Memory B cell (primary cell): Measurements from ENCODE around the gene RASA3.
"Not testable (repeated sequence)": the region's sequence is repeated elsewhere in the genome, so short reads cannot be mapped to it uniquely, and the experiment has no call there.

Experiments
- ATAC-seq: fragments of 150-1000 bp; cut with Tn5 transposase; 2 replicates; pipeline ENCODE4 v1.10.0; 2021; ENCODE audit warnings: low read depth, mild to moderate bottlenecking, moderate library complexity
- DNase-seq, 2 donors: peaks; one replicate each; pipeline ENCODE4 v3.0.0; 2022; ENCODE audit warnings: low spot score in 2 of 2
- H3K27ac Mint-ChIP-seq: one replicate; pipeline ENCODE4 v1.8.0; 2022; ENCODE audit warnings: mild to moderate bottlenecking, moderate library complexity, mixed read lengths
- H3K27me3 Mint-ChIP-seq: one replicate; pipeline ENCODE4 v1.8.0; 2022; ENCODE audit warnings: mixed read lengths
- H3K36me3 Mint-ChIP-seq: one replicate; pipeline ENCODE4 v1.8.0; 2022; ENCODE audit warnings: mild to moderate bottlenecking, mixed read lengths
- H3K4me1 Mint-ChIP-seq: one replicate; pipeline ENCODE4 v1.8.0; 2022; ENCODE audit warnings: mixed read lengths
- H3K4me3 Mint-ChIP-seq: one replicate; pipeline ENCODE4 v1.8.0; 2022; ENCODE audit warnings: mild to moderate bottlenecking, moderate library complexity, mixed read lengths
- H3K9me3 Mint-ChIP-seq: one replicate; pipeline ENCODE4 v1.8.0; 2022; ENCODE audit warnings: mixed read lengths

The RASA3 gene

DNA sequence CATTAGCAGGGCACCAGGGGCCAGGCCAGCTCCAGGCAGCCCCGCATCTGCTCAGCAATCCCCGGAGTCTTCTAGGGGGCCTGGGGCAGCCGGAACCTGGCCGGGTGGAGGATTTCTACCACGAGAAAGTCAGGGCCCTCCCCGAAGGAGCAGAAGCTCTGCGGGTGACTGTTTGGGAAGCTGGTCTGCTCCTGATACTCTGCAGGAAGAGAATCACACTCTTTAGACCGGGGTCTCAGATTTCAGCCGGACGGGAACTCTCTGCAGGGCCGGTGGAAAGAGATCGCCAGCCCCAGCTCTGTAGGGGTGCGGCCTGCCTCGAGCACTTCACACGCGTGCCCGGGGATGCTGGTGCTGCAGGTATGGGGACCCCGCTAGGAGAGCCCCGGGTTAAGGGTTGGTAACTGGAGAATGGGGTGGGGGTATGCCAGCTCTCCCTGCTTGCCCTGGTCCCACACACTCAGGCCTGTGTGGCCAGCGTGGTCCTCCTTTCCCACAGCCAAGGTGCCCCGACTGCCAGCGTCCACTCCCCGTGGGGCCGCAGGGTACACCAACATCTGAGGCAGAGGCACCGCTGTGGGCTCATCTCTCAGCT lies 20.1 kb downstream of the RASA3 start:
- Mint-ChIP-seq H3K4me3 (no peak overlapping the region), H3K27me3 (no peaks in the 10 kb centered on the region), H3K9me3 (no peaks in the 10 kb centered on the region), H3K36me3 (peaks cover 25% of the 10 kb centered on the region), H3K4me1 (peaks cover 44% of the 10 kb centered on the region), H3K27ac (no peak overlapping the region)
- DNase-seq (no peak), ATAC-seq (no peak)

DNA sequence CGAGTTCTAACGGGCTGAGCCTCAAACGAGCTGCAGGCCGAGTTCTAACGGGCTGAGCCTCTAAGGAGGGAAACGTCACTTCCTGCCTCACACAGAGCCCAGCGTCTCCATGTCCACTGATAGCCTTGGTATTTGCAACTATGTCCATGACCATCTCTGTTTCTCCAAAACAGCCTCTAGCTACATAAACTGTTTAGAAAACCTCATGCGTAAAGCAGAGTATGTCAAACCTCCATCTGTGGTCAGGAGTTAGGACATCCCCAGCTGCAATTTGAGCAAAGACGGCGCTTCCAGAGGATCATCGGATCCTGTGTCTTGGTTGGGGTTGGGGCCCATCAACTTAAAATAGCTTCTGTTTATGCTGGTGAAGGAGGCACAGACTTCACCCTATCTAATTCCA lies 20.8 kb downstream of the RASA3 start:
- DNase-seq (no peak), ATAC-seq (no peak)
- H3K4me1 Mint-ChIP-seq: peaks cover 38% of the 10 kb centered on the region
- no peak overlapping the region for H3K27ac Mint-ChIP-seq
- no peaks in the 10 kb centered on the region for H3K27me3 Mint-ChIP-seq
- no peak overlapping the region for H3K4me3 Mint-ChIP-seq
- peaks cover 18% of the 10 kb centered on the region for H3K36me3 Mint-ChIP-seq
- no peaks in the 10 kb centered on the region for H3K9me3 Mint-ChIP-seq

DNA sequence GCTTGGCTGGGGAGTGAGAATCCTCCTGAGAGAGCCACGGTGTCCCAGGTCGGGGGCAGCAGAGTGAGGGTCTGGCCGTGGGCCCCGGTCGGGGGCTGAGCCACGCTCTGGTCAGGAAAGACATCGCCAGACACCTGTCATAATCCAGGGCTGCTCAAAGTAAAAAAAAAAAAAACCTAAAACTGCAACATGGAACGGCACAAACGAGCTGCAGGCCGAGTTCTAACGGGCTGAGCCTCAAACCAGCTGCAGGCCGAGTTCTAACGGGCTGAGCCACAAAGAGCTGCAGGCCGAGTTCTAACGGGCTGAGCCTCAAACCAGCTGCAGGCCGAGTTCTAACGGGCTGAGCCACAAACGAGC lies 21.6 kb downstream of the RASA3 start:
- H3K27me3 Mint-ChIP-seq: not testable (repeated sequence)

GRCh38 chr13:114110091-114110829 lies 22.2 kb downstream of the RASA3 start:
- ATAC-seq: peak; percentile 96
- DNase-seq: peak; percentile 66 to 75
- H3K4me1 Mint-ChIP-seq: peaks cover 28% of the 10 kb centered on the region
- H3K27me3 Mint-ChIP-seq: no peaks in the 10 kb centered on the region
- H3K4me3 Mint-ChIP-seq: peak overlapping the region; percentile 0
- no peaks in the 10 kb centered on the region for H3K9me3 Mint-ChIP-seq
- peaks cover 13% of the 10 kb centered on the region for H3K36me3 Mint-ChIP-seq
- H3K27ac Mint-ChIP-seq: peak overlapping the region; percentile 36

More for the DNA sequence above, 21.6 kb downstream of the RASA3 start:
- not testable (repeated sequence) for DNase-seq, ATAC-seq, H3K9me3 Mint-ChIP-seq
- Mint-ChIP-seq H3K4me3 (peak overlapping the region; percentile 0), H3K27ac (peak overlapping the region; percentile 36), H3K4me1 (peaks cover 34% of the 10 kb centered on the region), H3K36me3 (peaks cover 17% of the 10 kb centered on the region)

- H3K4me1 Mint-ChIP-seq: peaks cover 27% of the 10 kb centered on the region
- H3K27ac Mint-ChIP-seq: peak overlapping the region; percentile 53
- no peak overlapping the region for H3K4me3 Mint-ChIP-seq
- no peaks in the 10 kb centered on the region for H3K27me3 Mint-ChIP-seq
- H3K9me3 Mint-ChIP-seq: no peaks in the 10 kb centered on the region
- DNase-seq (no peak), ATAC-seq (no peak)
- peaks cover 11% of the 10 kb centered on the region for H3K36me3 Mint-ChIP-seq
Observed at GRCh38 chr13:114109641-114110041, 22.8 kb downstream of the RASA3 start.

DNA sequence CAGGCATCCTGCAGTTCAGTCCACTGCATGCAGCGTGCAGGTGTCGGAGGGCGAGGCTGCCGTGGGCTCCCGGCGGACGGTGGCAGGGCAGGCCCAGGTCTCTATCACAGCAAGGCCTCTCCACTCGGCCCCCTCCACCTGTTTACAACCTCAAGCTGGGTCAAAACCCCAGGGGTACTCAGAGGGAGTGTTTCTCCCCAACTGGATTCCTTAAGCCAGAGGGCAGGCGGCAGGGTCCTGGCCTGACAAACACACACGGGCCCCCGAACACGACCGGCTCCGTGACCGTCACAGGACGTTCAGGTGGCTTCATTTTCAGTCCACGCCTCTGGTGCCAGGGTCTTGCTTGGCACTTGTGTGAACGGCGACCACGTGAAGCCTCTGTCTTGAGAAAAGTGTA lies 23.5 kb downstream of the RASA3 start:
- no peaks in the 10 kb centered on the region for H3K9me3 Mint-ChIP-seq
- no peak overlapping the region for H3K4me3 Mint-ChIP-seq
- DNase-seq (no peak), ATAC-seq (no peak)
- H3K27ac Mint-ChIP-seq: peak overlapping the region; percentile 94
- H3K36me3 Mint-ChIP-seq: peaks cover 10% of the 10 kb centered on the region
- peaks cover 27% of the 10 kb centered on the region for H3K4me1 Mint-ChIP-seq
- H3K27me3 Mint-ChIP-seq: no peaks in the 10 kb centered on the region

DNA sequence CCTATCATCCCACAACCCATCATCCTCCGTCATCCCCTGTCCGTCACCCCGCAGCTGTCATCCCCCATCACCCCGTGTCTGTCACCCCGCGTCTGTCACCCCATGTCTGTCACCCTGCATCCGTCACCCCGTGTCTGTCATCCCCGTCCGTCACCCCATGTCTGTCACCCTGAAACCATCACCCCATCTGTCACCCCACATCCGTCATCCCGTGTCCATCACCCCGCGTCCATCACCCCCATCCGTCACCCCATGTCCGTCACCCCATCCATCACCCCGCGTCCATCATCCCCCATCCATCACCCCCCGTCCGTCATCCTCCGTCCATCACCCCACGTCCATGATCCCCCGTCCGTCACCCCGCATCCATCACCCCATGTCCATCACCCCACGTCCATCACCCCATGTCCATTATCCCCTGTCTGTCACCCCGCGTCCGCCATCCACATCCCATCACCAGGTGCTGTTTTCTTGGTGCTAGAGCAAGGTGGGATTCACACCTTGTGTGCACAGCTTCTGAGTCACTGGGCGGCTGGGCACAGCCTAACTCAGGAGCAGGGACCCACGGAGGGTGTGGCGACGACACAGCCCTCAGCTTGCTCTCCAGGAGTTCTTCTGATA lies 24.2 kb downstream of the RASA3 start:
- Mint-ChIP-seq H3K27me3 (no peaks in the 10 kb centered on the region), H3K27ac (peak overlapping the region; percentile 94), H3K4me3 (no peak overlapping the region), H3K4me1 (peaks cover 27% of the 10 kb centered on the region), H3K36me3 (peaks cover 9% of the 10 kb centered on the region), H3K9me3 (no peaks in the 10 kb centered on the region)
- ATAC-seq (no peak), DNase-seq (no peak)

DNA sequence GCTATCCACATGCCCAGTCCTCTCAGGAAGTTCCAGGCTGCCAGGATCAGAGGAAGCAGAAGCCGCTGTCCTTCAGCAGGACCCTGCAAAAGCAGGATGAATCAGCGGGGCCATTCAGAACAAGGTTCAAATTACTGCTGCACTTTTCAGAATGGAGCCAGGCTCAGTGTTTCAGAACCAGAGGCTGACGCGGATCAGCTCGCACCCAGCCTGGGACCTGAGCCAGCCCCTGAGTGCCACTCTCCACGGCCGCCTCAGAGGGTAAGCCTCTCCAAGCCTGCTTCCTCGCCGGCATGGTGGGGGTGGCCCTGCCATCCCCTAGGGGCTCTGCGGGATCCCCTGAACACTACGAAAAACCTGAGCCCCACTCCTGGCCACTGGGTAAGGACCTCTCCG lies 24.7 kb downstream of the RASA3 start:
- no peak for DNase-seq
- no peak for ATAC-seq
- Mint-ChIP-seq H3K4me3 (no peak overlapping the region), H3K27ac (peak overlapping the region; percentile 94), H3K9me3 (no peaks in the 10 kb centered on the region), H3K4me1 (peaks cover 24% of the 10 kb centered on the region), H3K36me3 (peaks cover 7% of the 10 kb centered on the region), H3K27me3 (no peaks in the 10 kb centered on the region)

- no peaks in the 10 kb centered on the region for H3K9me3 Mint-ChIP-seq
- peaks cover 26% of the 10 kb centered on the region for H3K4me1 Mint-ChIP-seq
- DNase-seq (no peak), ATAC-seq (no peak)
- no peaks in the 10 kb centered on the region for H3K27me3 Mint-ChIP-seq
- H3K4me3 Mint-ChIP-seq: no peak overlapping the region
- H3K27ac Mint-ChIP-seq: no peak overlapping the region
- H3K36me3 Mint-ChIP-seq: peaks cover 7% of the 10 kb centered on the region
Observed at GRCh38 chr13:114106991-114107685, 25.3 kb downstream of the RASA3 start.

DNA sequence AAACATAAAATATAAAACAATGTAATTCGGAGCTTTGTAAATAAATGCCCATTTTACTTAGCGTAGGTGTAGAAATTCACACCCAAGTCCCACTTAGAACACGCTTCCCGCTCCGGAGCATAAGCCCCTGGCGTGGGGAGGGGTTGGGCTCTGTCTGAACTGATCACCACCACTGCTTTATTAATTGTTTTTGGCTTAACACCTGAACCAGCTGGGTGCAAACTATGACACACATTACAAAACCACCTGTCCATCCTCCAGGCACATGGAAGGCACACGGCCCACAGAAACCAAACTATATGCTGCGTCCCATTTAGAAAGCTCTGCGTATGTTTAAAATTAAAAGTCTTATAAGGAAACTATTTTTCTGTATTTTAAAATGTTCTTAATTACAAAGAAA lies 25.9 kb downstream of the RASA3 start:
- Mint-ChIP-seq H3K36me3 (peaks cover 7% of the 10 kb centered on the region), H3K27me3 (no peaks in the 10 kb centered on the region), H3K27ac (no peak overlapping the region), H3K4me1 (peaks cover 31% of the 10 kb centered on the region), H3K9me3 (no peaks in the 10 kb centered on the region), H3K4me3 (no peak overlapping the region)
- ATAC-seq: no peak
- DNase-seq: no peak

DNA sequence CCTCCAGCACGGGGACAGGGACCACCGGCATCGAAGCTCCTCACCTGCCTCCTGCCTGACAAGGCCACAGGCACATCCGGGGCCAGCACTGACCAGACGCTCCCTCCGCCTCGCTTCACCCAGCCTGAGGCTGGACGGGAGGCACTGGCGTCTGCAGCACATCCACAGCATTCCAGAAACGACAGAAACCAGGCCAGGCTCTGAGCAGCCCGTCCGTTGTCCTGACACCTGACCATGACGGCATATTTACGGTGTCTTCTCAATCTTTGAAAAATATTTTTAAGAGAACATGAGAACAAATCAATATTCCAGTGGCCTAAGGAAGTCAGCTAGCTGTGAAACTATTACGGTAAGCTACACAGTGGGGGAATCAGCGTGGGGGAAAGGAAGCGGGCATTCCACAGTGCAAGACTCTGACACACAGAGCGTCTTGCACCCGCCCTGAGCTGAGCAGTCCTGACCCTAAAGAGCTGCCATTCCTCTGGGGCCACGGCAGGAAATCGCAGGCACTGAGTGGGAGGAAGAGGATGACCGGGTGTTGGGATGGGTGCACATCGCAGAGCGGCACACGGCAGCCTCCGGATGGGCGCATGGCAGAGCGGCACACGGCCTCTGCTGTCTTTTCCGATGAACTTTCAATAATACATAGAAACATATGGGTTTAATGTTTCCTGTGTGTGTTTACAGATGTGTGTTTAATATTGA lies 26.8 kb downstream of the RASA3 start:
- ATAC-seq (no peak), DNase-seq (no peak)
- peaks cover 31% of the 10 kb centered on the region for H3K4me1 Mint-ChIP-seq
- H3K9me3 Mint-ChIP-seq: no peaks in the 10 kb centered on the region
- H3K36me3 Mint-ChIP-seq: peaks cover 7% of the 10 kb centered on the region
- no peaks in the 10 kb centered on the region for H3K27me3 Mint-ChIP-seq
- H3K27ac Mint-ChIP-seq: no peak overlapping the region
- H3K4me3 Mint-ChIP-seq: no peak overlapping the region

DNA sequence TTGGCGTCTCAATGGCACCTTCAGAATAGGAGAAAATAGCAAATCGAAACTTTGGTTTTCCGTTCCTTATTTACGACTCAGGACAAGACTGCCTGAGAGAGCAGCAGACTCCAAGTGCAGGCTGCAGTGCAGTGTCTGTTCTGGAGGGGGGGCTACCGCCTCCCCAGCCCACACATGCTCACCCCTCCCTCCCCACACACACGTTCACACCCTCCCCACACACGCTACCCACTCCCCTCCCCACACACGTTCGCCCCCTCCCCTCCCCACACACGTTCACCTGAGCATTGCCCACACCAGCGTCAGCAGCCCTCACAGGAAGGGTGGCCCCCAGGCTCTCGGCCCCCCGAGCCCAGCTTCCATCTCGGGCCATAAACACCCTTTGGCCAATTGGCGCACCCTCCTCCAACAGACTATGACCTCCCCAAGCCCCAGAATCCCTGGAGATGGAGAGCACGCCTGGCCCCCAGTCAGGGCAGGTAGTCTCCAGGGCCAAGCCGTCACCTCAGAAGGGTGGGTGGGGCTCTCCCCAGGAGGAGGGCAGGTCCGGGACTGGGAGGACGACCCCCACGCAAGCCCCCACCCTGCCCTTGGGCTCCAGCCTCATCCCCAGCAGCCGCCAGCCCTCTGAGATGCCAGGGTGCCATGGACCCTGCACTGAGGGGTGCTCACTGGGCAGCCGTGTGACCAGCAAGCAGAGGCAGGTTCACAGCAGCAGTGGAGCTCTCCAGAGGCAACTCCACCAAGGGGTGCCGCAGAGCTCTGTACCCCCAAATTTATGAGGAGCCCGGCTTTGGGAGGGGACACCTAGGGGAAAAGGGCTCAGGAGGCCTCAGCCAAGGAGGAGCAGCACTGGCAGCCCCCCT lies 27.5 kb downstream of the RASA3 start:
- peak; percentile 27 for ATAC-seq
- Mint-ChIP-seq H3K4me3 (peak overlapping the region; percentile 11), H3K4me1 (peaks cover 30% of the 10 kb centered on the region), H3K27me3 (no peaks in the 10 kb centered on the region), H3K9me3 (no peaks in the 10 kb centered on the region), H3K36me3 (peaks cover 7% of the 10 kb centered on the region), H3K27ac (peak overlapping the region; percentile 62)
- DNase-seq: no peak
